GM20000 (cell line): ENCODE results near the gene ASTN1.

ENCODE experiments used
- DNase-seq: peaks from one replicate; pipeline ENCODE4 v3.0.0; 2012; ENCODE audit warnings: low spot score
- TF ChIP-seq, protein P1 (sequence below): IDR thresholded peaks from 2 replicates; pipeline ENCODE4 v1.5.1; 2012; ENCODE audit warnings: mild to moderate bottlenecking, control low read depth; ENCODE audit errors: extremely low read depth, missing control alignments

Gene ASTN1

DNA sequence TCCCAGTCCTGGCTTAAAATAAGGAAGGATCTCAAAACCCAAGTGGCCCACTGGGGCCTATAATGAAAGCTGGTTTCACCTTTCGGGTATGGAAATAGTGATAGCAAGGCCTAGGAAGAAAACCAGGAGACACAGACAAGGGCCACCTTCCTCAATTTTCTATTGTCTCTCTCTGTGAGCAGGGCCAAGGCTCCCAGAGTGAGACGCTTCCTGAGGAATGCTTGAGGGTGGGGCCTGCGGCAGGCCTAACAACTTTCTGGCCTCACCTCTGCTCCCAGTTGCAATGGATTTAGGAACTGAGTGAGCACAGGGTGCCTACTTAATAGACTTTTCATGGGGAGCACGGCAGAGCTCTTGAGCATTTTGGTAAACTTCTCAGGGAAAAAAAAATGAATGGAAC lies 300.9 kb downstream of the ASTN1 start:
- TF ChIP-seq, protein P1, sequence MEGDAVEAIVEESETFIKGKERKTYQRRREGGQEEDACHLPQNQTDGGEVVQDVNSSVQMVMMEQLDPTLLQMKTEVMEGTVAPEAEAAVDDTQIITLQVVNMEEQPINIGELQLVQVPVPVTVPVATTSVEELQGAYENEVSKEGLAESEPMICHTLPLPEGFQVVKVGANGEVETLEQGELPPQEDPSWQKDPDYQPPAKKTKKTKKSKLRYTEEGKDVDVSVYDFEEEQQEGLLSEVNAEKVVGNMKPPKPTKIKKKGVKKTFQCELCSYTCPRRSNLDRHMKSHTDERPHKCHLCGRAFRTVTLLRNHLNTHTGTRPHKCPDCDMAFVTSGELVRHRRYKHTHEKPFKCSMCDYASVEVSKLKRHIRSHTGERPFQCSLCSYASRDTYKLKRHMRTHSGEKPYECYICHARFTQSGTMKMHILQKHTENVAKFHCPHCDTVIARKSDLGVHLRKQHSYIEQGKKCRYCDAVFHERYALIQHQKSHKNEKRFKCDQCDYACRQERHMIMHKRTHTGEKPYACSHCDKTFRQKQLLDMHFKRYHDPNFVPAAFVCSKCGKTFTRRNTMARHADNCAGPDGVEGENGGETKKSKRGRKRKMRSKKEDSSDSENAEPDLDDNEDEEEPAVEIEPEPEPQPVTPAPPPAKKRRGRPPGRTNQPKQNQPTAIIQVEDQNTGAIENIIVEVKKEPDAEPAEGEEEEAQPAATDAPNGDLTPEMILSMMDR = no peak
- no peak for DNase-seq

DNA sequence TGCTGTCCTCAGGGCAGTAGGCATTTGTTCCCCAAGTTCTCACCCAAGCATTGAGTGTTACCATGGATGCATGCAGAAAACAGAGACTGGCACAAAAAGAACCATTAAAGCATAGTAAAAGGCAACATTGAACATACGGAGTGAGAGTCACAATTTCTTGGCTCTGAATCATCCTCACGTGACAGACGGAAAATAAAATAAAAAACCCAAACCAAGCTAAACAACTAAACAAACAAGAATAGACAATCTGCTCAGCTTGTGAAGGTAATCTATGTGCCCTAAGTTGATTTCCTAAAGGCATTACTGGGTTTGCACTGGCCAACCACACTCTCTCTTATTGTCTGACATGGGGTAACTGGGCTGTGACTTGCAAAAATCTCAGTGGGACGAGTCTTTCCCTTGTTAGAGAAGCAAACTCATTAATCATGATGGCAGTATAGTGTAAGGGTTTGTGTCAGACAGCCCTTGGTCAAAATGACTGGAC lies 306.0 kb downstream of the ASTN1 start:
- no peak for DNase-seq
- TF ChIP-seq, protein P1 = no peak

DNA sequence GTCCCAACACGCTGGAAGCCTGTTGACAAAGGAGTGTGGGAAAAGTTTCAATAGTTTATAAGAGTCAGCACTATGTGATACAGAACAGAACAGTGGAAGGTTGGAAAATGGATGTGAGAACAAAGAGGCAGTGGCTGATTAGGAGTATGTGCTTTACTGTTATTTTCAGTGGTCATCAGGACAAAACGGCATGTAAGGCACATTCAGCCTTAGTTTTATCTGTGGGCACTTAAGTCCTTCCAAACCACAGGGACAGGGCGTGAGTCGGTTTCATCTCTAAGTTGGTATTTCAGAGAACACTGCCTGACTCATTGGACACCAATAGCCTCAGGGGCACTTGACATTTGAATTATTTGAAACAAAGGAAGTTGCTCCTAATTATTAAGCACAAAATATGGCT lies 306.9 kb downstream of the ASTN1 start:
- TF ChIP-seq, protein P1 = no peak
- DNase-seq = no peak

DNA sequence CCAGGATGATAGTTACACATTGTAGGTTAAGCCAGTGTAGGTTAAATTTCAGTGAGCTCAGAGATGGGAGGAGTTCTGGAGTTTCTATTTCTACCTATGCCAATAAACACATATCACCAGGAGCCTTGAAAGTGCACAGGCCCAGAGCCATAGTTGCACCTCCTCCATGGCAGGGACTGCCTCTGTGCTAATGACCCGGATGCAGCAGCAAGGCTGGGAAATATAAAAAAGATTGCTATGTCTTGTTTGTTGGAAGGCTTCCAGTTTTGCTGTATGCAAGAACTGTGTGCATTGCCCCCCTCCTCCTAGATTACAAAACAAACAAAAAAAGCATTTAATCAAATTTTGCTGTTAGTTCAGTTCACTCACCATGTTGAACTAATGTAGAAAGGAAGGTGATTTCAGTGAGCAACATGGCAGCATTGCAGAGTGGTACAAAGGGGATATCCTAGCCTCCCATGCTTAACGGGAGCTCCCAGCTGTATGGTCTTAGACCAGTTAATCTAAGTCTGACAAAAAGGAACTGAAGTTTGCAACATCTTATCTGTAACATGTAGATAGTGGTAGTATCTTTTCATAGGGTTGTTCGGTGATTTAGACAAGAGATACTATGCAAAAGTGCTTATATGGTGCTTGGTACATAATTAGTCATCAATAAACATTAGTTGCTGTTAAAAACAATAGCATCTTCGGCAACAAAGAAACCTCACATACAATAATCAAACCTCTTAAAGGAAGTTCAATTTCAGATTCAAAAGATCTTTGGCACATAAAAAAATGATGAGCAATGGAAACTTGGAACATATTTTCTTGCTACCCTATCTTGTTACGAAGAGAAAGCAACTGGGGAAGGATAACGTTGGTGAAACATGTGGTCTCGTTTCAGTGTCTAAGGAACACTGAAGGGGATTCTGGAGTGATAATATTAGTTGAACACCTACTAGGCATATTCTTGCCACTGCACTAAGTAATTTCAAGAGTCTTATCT lies 309.5 kb downstream of the ASTN1 start:
- no peak for DNase-seq

DNA sequence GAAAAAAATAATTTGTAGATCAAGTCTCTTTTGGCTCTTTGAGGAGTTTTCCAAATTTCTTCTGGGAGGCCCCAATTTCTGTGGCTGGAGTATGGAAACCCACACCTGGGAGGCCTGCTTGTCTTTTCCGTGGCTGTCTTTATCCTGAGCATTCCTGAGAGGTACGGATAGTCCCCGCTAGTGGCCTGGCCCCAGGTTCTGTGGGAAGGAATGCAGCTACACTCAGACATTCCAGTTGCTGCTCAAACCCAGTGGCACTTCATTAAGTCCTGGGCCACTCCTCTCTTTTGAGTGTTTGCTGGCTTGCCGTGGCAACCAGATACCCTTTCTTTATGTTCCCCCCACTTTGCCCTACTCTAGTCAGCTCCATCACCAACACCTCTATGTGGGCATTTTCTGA lies 310.4 kb downstream of the ASTN1 start:
- TF ChIP-seq, protein P1 = no peak
- DNase-seq = no peak

More for the DNA sequence above, 309.5 kb downstream of the ASTN1 start:
- TF ChIP-seq, protein P1 = no peak

DNA sequence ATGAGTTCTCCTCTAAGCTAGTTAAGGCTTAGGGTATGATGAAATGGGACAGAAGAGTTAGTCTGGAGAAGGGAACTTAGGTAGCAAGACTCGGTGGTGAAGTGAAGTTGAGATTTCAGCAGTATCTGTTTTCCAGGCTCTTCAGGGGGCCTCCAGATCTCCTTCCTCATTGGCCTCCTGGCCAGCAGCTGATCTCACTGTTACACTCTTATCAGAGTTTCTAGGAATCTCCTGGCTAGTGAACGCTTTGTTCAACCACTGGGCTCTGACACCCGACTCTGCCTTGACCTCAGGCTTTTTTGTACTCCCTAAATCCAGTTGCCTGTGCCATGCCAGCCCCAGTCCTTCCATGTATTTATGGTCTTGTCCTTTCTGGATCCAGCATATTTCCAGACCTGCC lies 311.0 kb downstream of the ASTN1 start:
- no peak for DNase-seq
- TF ChIP-seq, protein P1 = no peak

DNA sequence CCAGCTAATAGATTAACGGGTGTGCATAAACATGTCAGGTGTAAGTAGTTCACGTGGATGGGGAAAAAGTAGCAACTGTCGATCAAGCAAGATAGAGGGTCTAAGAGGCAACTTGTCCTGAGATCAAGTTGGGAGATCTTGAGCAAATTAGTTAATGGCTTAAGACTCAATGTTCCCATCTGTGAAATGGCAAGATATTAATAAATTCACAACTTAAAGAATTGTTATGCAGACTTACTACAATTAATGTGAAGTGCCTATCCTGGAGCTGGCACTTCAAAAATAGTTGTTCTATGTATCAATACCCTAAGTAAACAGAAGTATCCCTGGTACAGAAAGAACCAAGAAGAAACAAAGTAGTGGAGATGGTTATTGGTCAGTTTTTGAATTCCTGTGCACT lies 312.4 kb downstream of the ASTN1 start:
- no peak for DNase-seq
- TF ChIP-seq, protein P1 = no peak
